Chondrocyte (in vitro differentiated cells): Measurements from ENCODE around the gene PRTFDC1. TPM values are rescaled to one million over a fixed set of nuclear protein-coding genes. Genes with fewer than 3 reads are reported as not detected.

ENCODE experiments used
- DNase-seq: peaks from one replicate; pipeline ENCODE4 v3.0.0; 2021; ENCODE audit warnings: mixed read lengths, low spot score
- H3K27ac Mint-ChIP-seq: one replicate; pipeline ENCODE4 v1.8.0; 2021; ENCODE audit warnings: mild to moderate bottlenecking, moderate library complexity, mixed read lengths; ENCODE audit not compliant: unreplicated experiment
- H3K27me3 Mint-ChIP-seq: 2 replicates; pipeline ENCODE4 v1.8.0; 2021; ENCODE audit warnings: low read depth, mixed read lengths
- H3K36me3 Mint-ChIP-seq: 2 replicates; pipeline ENCODE4 v1.8.0; 2021; ENCODE audit warnings: low read depth, mixed read lengths
- H3K4me1 Mint-ChIP-seq: 2 replicates; pipeline ENCODE4 v1.8.0; 2021; ENCODE audit warnings: low read depth, mild to moderate bottlenecking, mixed read lengths
- H3K4me3 Mint-ChIP-seq: one replicate; pipeline ENCODE4 v1.8.0; 2021; ENCODE audit warnings: mild to moderate bottlenecking, moderate library complexity, mixed read lengths; ENCODE audit not compliant: unreplicated experiment
- H3K9me3 Mint-ChIP-seq: 2 replicates; pipeline ENCODE4 v1.8.0; 2021; ENCODE audit warnings: low read depth, mixed read lengths
- total RNA-seq: library from RNA; stranded (reverse); gene quantifications from 3 replicates; pipeline ENCODE4 v1.2.1, GENCODE V29; 2021
- TF ChIP-seq, protein P1 (sequence below): fragments of 200-600 bp; sonication (generic); IDR thresholded peaks from 2 replicates; pipeline ENCODE4 v1.5.0; 2021; ENCODE audit warnings: antibody characterized with exemption, mild to moderate bottlenecking, moderate library complexity

The PRTFDC1 gene
- total RNA-seq, 1 donor from 2014 or later: 13.1 TPM

DNA sequence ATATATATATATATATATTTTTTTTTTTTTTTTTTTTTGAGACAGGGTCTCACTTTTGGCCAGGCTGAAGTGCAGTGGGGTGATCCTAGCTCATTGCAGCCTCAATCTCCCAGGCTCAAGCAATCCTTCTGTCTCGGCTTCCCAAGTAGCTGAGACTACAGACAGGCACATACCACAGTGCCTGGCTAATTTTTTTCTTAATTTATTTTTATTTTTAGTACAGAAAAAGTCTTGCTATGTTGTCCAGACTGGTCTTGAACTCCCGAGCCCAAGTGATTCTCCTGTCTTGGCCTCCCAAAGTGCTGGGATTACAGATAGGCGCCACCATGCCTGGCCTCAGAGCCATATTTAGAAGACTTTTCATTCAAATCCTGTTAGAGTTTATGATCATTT, 79.6 kb downstream of the PRTFDC1 start:
- H3K36me3 Mint-ChIP-seq: peaks cover 2% of the 10 kb centered on the region
- no peak for DNase-seq
- peaks cover 2% of the 10 kb centered on the region for H3K9me3 Mint-ChIP-seq
- TF ChIP-seq, protein P1, sequence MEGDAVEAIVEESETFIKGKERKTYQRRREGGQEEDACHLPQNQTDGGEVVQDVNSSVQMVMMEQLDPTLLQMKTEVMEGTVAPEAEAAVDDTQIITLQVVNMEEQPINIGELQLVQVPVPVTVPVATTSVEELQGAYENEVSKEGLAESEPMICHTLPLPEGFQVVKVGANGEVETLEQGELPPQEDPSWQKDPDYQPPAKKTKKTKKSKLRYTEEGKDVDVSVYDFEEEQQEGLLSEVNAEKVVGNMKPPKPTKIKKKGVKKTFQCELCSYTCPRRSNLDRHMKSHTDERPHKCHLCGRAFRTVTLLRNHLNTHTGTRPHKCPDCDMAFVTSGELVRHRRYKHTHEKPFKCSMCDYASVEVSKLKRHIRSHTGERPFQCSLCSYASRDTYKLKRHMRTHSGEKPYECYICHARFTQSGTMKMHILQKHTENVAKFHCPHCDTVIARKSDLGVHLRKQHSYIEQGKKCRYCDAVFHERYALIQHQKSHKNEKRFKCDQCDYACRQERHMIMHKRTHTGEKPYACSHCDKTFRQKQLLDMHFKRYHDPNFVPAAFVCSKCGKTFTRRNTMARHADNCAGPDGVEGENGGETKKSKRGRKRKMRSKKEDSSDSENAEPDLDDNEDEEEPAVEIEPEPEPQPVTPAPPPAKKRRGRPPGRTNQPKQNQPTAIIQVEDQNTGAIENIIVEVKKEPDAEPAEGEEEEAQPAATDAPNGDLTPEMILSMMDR: no peak
- peaks cover 42% of the 10 kb centered on the region for H3K4me1 Mint-ChIP-seq
- no peak overlapping the region for H3K4me3 Mint-ChIP-seq
- H3K27ac Mint-ChIP-seq: peak overlapping the region; percentile 80
- no peaks in the 10 kb centered on the region for H3K27me3 Mint-ChIP-seq

DNA sequence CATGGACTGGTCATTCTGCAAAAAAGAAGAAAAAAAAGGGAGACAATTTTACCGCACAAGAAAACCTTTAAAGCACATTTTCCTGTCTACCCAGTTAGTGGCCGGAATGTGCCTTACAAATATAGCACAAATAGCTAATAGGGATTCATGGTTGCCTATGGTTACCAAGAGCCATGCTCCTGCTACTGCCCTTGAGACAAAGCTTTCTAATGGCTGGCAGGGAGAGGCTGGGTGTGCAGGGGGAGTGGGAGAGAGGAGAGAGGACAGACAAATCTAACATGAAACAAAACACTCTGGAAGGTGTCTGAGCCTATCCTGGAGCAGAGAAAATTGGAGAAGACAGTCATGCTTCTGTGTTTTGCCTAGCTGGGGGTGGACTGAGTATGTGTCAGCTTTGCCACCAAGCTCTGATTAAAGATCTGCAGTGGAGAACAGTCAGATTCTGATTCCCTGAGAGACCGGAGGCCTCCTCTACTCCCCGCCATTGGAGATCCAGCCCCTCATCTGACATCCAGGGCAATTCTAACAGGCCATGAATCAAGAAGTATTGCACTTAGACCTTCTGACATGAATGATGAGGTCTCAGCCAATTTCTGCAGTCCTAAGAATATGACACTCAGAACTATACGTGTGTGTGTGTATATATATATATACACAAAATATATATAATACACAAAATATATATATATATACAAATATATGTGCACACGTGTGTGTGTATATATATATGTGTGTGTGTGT, 80.2 kb downstream of the PRTFDC1 start:
- peaks cover 2% of the 10 kb centered on the region for H3K36me3 Mint-ChIP-seq
- peaks cover 2% of the 10 kb centered on the region for H3K9me3 Mint-ChIP-seq
- H3K4me1 Mint-ChIP-seq: peaks cover 45% of the 10 kb centered on the region
- H3K27ac Mint-ChIP-seq: peak overlapping the region; percentile 89
- no peaks in the 10 kb centered on the region for H3K27me3 Mint-ChIP-seq
- DNase-seq: no peak
- no peak overlapping the region for H3K4me3 Mint-ChIP-seq
- TF ChIP-seq, protein P1: peak; percentile 30

DNA sequence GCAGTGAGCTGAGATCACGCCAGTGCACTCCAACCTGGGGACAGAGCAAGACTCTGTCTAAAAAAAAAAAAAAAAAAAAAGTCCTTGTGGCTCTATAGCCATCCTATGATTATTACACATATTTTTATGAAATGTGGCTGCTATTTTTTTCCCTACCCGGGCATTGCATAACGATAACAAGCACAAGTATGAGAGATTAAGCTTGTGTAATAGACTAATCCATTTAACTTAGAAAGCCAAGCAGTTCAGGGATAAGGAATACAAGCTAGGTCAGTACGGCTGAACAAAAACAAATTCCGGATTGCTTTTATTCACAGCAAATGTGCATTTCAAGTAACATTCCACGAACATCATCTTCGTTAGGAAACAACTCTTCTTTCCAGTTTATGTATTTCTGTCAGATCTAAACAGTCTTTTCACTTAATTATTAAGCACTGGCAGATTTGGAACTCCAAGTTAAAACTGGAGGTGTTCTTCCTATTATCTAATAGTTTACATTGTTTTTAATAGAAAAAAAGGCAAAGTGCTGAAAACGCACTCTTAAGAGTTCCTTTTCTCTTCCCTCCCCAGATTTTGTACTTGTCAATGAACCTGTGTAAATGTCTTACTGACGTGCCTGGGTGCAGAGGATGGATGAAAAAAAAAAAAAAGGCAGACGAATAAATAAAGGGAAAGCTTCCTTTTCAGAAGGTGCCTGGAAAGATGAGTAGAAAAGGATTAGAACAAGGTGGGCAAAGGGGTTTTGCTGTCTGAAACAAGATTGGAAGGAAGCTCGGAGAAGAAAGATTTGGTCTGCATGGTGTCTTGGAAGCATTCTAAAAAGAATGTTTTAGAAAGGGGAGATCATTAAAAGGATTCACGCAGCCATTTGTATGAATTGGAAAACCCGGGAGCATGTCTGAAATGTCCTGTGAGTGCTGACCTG, 81.1 kb downstream of the PRTFDC1 start:
- no peak for DNase-seq
- H3K36me3 Mint-ChIP-seq: peaks cover 2% of the 10 kb centered on the region
- TF ChIP-seq, protein P1: no peak
- H3K4me1 Mint-ChIP-seq: peaks cover 54% of the 10 kb centered on the region
- H3K27ac Mint-ChIP-seq: peak overlapping the region; percentile 4
- H3K4me3 Mint-ChIP-seq: no peak overlapping the region
- no peaks in the 10 kb centered on the region for H3K27me3 Mint-ChIP-seq
- H3K9me3 Mint-ChIP-seq: peaks cover 2% of the 10 kb centered on the region

DNA sequence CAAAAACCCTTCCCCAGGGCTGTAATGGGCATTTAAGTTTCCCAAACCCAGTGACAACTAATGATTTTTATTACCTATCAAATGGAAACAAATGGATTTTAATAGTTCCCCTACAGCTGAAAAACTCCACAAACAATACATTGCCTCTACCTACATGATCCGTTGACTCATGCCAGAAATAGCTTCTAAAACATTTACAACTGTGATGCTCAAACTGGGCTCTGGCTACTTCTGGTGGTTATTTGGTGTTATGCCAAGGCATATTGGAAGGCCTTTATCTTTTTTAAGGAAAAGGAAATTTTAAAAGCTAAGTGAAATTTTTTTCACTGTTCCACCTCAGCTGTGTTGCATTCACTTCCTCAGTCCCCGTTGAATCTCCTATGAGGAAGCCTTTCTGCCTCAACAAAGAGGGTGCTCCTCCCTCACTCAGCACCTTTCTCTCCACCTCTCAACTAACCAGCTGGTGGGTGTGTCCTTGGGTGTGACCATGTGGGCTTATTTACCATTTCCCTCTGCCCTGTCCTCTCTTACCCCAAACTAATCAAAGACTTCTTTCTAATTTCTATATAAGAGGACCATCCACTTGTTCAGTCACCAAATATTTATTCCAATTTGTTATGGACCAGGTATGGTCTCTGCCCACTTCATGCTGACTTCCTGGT, 82.9 kb downstream of the PRTFDC1 start:
- Mint-ChIP-seq H3K4me3 (no peak overlapping the region), H3K27me3 (no peaks in the 10 kb centered on the region), H3K36me3 (peaks cover 2% of the 10 kb centered on the region), H3K4me1 (peaks cover 62% of the 10 kb centered on the region), H3K27ac (no peak overlapping the region), H3K9me3 (no peaks in the 10 kb centered on the region)
- TF ChIP-seq, protein P1: no peak
- DNase-seq: no peak
